GM15510 (cell line): Measurements from ENCODE around the gene AGFG2.

Experiments used
- POLR2A ChIP-seq: IDR thresholded peaks from 3 replicates; pipeline ENCODE4 v1.6.1; 2011; ENCODE audit warnings: borderline replicate concordance; ENCODE audit not compliant: insufficient read length; ENCODE audit errors: extremely low read depth

AGFG2 gene

DNA sequence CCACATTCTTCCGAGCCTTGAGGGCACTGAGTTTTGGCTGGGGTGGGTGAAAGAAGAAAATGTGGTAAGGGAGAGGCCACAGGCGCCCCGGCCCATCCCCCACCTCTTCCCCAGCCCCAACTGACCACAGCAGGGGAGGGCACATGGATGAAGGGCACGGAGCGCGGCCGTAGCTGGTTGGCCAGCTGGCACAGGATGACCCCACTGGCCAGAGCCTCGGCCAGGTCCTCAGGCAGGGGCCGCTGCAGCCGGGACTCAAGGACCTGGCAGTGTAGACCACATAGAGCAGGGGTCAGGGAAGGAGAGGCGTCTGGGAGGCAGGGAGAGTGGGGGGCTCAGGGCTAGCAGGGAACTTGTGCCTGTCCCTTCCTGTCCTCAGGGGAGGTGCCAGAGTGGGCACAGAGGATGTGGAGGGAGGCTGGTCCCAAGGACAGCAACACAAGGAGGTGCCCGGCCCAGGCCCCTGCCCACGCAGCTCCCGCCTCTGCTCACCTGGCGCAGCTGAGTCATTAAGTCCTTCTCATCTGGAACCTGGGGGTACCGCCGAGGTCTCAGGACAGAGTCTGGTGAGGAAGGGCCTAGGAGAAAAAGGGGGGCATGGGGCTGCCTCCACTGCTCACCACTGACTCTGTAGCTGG, 36.9 kb downstream of the AGFG2 start:
- TF ChIP-seq POLR2A, result no peak

- no peak for TF ChIP-seq POLR2A
These were observed 37.5 kb downstream of the AGFG2 start for GRCh38 chr7:100576384-100576993.

DNA sequence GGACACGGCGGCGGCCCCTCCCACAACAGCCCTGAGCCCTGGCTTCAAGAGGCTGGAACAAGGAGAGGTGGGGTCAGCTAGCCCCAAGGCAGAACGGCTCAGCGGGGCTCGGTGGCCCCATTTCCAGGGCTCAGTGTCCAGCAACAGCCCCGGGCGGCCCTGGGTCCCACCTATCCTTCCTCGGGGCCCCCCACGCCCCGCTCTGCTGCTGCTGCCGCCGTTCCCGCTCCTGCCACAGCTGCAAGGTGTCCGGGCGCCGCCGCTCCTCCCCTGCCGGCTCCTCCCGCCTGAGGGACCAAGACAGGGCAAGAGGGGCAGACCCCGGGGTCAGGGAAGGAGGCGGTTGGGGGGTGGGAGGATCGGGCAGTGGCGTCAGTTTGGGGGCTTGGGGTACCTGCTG, 38.1 kb downstream of the AGFG2 start:
- TF ChIP-seq POLR2A, result no peak

DNA sequence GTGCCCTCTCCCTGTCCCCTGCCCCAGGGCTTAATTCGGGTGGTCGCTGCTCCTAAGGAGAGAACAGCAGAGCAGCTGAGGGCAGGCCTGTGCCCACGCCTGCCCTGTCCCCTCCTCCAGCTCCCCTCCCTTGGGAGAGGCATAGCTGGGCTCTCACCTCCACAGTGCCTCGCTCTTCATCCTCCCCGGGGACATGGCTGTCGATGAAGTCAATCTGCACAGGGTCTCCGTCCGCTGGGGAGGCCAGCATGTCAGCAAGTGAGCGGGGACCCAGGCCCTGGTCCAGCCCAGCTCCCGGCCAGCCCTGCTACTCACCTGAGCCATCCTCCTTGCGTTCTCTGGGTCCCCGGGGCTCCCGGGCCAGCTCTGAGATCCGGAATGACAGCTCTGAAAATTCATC, 38.5 kb downstream of the AGFG2 start:
- no peak for TF ChIP-seq POLR2A

GRCh38 chr7:100578246-100579183, 39.5 kb downstream of the AGFG2 start:
- no peak for TF ChIP-seq POLR2A

DNA sequence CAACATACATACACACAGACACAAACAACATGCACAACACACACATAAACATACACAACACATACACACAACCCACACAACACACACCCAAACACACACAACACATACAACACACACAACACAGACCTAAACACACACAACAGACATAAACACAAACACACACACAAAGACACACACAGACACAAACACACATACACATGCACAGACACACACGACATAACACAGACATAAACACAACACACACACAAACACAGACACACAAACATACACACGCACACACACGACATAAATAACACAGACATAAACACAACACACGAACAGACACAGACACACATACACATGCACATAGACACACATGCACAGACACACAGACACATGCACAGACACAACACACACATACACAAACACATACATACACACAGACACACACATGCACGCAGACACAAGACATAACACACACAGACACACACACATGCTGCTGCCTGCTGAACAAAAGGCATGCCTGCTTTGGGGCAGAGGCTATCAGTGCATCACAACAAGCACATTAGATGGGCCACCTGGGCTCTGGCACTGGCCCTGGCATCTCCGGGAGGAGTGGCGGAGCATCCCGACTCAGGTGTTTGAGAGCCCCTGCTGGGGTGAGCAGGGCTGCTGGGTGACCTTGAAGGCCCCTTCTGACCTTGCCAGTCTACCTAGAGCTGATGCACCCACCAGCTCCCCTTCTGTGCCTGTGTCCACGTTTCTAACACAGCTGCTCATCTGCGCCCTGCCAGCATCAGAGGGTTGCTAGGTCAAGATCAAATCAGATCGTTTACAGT, 41.7 kb downstream of the AGFG2 start:
- no peak for TF ChIP-seq POLR2A

DNA sequence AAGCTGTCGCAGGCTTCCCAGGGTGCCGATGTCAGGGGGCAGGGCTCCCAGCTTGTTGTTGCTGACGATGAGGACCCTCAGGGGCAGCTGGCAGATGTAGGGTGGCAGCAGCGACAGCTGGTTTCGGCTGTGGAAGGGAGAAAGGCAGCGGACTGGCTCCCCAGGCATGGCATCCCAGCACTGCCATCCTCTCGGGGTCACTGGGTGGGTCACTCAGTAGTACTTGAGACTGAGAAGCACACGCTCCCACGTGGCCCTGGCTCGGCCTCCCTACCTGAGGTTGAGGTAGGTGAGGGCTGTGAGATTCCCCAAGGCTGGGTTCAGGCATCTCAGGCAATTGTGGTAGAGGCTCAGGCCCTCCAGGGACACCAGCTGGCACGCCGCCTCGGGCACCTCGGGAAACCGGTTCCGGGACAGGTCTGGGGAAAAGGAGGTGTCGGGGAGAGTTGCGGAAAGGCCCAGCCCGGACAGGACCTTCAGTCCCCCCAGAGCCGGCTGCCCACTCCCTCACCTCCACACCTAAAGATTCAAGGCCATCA, 43.1 kb downstream of the AGFG2 start:
- no peak for TF ChIP-seq POLR2A

- TF ChIP-seq POLR2A, result no peak
These were observed 43.6 kb downstream of the AGFG2 start for GRCh38 chr7:100582650-100583049.

- no peak for TF ChIP-seq POLR2A
These were observed 44.4 kb downstream of the AGFG2 start for GRCh38 chr7:100583132-100584053.

- peak; percentile 21 for TF ChIP-seq POLR2A
These were observed 45.2 kb downstream of the AGFG2 start for GRCh38 chr7:100584054-100584682.

- TF ChIP-seq POLR2A, result no peak
These were observed 45.9 kb downstream of the AGFG2 start for GRCh38 chr7:100584683-100585510.
